A673 (cell line): ENCODE data around the gene CES5A.

Experiments
- CTCF ChIP-seq: fragments of 300-800, 200-600 bp; sonication (generic); conservative IDR thresholded peaks from 2 replicates; pipeline ENCODE4 v1.5.1; 2017; ENCODE audit warnings: low read depth, mild to moderate bottlenecking, antibody characterized with exemption, low read length, moderate library complexity, mixed read lengths
- EZH2 ChIP-seq: fragments of 200-600 bp; sonication (generic); IDR thresholded peaks from 2 replicates; pipeline ENCODE4 v1.6.1; 2017; ENCODE audit warnings: borderline replicate concordance, low read depth, mild to moderate bottlenecking, mixed read lengths, antibody characterized with exemption, low read length; ENCODE audit not compliant: poor library complexity, severe bottlenecking

- TF ChIP-seq EZH2 (no peak), CTCF (no peak)
Observed at GRCh38 chr16:55836158-55836611, 39.0 kb downstream of the CES5A start.
